Subcutaneous adipose tissue (tissue), 4 donors: Measurements from ENCODE around the gene INO80B. TPM values are rescaled to one million over a fixed set of nuclear protein-coding genes. Genes with fewer than 3 reads are reported as not detected.

Source experiments
- CTCF ChIP-seq: fragments of 450-650 bp; IDR thresholded peaks from one replicate; pipeline ENCODE4 v1.5.1; 2016; ENCODE audit warnings: low read depth, mild to moderate bottlenecking, control low read depth, antibody characterized with exemption, moderate library complexity
- total RNA-seq, 4 donors: library from RNA; depleted of rRNA; stranded (reverse); fragments of >200 nt; gene quantifications; one replicate each; pipeline ENCODE4 v1.1.0, GENCODE V29; 2016

INO80B gene
- total RNA-seq, 4 donors from 2014 or later, result 0.65 to 29.4 (median 12.4) TPM

DNA sequence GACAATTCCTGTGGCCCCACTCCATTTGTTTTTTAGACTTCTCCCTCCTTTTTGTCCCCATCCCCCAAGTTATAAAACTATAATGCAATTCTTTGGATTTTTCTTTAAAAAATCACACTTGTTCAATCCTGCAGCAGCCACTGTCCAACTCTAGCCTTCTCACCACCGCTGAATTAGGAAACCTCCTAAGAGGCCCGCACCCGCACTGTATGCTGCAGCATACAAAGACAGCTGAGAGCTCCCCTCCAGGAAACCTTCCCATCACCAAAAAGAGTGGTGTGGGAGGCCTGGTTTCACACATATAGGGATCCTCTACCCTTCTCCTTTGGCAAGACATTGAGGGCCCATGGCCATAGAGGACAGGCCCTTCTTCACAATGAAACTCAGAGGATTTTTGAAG lies 49.7 kb downstream of the INO80B start:
- no peak for TF ChIP-seq CTCF

- TF ChIP-seq CTCF, result no peak
These were observed 50.8 kb downstream of the INO80B start for GRCh38 chr2:74505448-74506246.

DNA sequence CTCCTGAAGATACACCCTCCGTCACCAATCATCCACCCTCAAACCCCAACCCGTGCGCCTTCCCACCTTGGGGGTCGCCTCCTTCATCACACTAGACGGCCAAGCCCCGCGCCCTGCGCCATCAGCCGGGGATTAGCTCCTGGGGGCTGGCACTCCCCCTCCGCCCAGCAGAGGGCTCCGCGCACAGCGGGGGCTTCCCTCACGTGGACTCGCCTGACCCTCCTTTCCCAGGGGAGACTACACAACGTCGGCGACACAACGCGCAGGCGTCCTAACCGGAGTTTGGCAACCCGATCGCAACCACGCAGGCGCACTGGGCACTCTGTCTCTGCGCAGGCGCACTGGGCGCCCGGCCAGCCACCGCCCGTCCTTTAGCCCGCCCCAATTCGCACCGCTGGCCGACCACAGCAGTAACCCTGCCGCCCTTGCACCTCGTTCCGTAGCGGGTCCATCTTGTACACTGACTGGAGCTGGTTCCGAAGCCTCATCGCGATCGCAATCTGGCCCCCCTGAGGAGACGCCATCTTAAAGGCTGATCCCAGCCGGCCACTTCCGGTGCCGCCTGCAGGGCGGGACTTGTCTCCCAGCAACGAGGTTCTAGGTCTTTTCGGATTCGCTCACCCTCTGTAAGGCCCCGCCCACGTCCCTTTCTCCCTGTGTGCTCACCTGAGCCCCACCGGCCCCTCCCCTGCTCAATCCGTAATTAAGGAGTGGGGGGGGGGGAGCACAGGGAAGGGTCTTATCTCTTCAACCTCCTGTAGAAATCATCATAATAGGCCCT lies 52.4 kb downstream of the INO80B start, which contains the start of gene PCGF1:
TSS of gene PCGF1 (minus strand) at position 551 of the 781 bp plus-strand sequence. CDS start at position 524, 27 bp downstream.
- TF ChIP-seq CTCF, result no peak

Other genes starting within 250 kb of the INO80B start
- gene SLC4A5, start 111.7 kb upstream of the INO80B start, total RNA-seq, result 1 to 10 TPM; 2.2 to 8.7 (median 5.1) TPM
- 100 to 1,000 TPM in 2 of 4 donors, 10 to 100 TPM in 2; 78.7 to 131 (median 100) TPM for gene DCTN1, start 74.8 kb upstream of the INO80B start, total RNA-seq
- 1 to 10 TPM in 1 of 4 donors, under 1 TPM in 1, not detected in 2; 0.88 to 1.4 TPM for gene C2orf81, start 33.5 kb upstream of the INO80B start, total RNA-seq
- gene WDR54, start 33.4 kb upstream of the INO80B start, total RNA-seq, result 1 to 10 TPM; 2.1 to 8.1 (median 5.8) TPM
- gene RTKN, start 13.2 kb upstream of the INO80B start, total RNA-seq, result 10 to 100 TPM in 1 of 4 donors, 1 to 10 TPM in 3; 1.8 to 11.2 (median 8.2) TPM
- 10 to 100 TPM; 18.9 to 55.3 (median 47.8) TPM for gene WBP1, start 3.4 kb downstream of the INO80B start, total RNA-seq
- gene MOGS, start 10.3 kb downstream of the INO80B start, total RNA-seq, result 10 to 100 TPM; 16.5 to 41.3 (median 29.0) TPM
- gene MRPL53, start 17.6 kb downstream of the INO80B start, total RNA-seq, result 10 to 100 TPM; 31.3 to 41.8 (median 33.5) TPM
- 10 to 100 TPM; 10.4 to 30.0 (median 16.8) TPM for gene CCDC142, start 27.9 kb downstream of the INO80B start, total RNA-seq
- 10 to 100 TPM; 13.0 to 34.9 (median 25.5) TPM for gene TTC31, start 28.0 kb downstream of the INO80B start, total RNA-seq
- gene LBX2, start 44.5 kb downstream of the INO80B start, total RNA-seq, result 1 to 10 TPM in 3 of 4 donors, not detected in 1; 2.9 to 4.4 (median 4.1) TPM
- 10 to 100 TPM in 2 of 4 donors, 1 to 10 TPM in 2; 6.4 to 17.8 (median 10.8) TPM for gene PCGF1, start 52.6 kb downstream of the INO80B start, total RNA-seq
- gene TLX2, start 59.4 kb downstream of the INO80B start, total RNA-seq, result not detected
- gene DQX1, start 71.1 kb downstream of the INO80B start, total RNA-seq, result not detected
- 100 to 1,000 TPM in 3 of 4 donors, 10 to 100 TPM in 1; 96.9 to 109 (median 102) TPM for gene AUP1, start 74.6 kb downstream of the INO80B start, total RNA-seq
- 10 to 100 TPM; 15.2 to 43.8 (median 42.9) TPM for gene HTRA2, start 74.8 kb downstream of the INO80B start, total RNA-seq
- 10 to 100 TPM in 2 of 4 donors, 1 to 10 TPM in 2; 5.2 to 22.4 (median 9.2) TPM for gene LOXL3, start 98.9 kb downstream of the INO80B start, total RNA-seq
- gene DOK1, start 99.6 kb downstream of the INO80B start, total RNA-seq, result 10 to 100 TPM; 11.1 to 50.2 (median 42.7) TPM
- 1 to 10 TPM in 3 of 4 donors, under 1 TPM in 1; 0.33 to 3.9 (median 2.0) TPM for gene M1AP, start 193.2 kb downstream of the INO80B start, total RNA-seq
- gene SEMA4F, start 199.2 kb downstream of the INO80B start, total RNA-seq, result 1 to 10 TPM; 3.4 to 8.5 (median 3.6) TPM